ENCODE measurements around the gene ZNF222. TPM values are rescaled to one million over a fixed set of nuclear protein-coding genes. Genes with fewer than 3 reads are reported as not detected.

ZNF222 gene
- total RNA-seq, 4 donors from 2014 or later, result 3.3 to 7.0 (median 5.0) TPM

GRCh38 chr19:44061038-44061437, 35.9 kb downstream of the ZNF222 start:
- Histone ChIP-seq H3K27ac (no peak overlapping the region), H3K4me3 (replicated peaks in 1 of 3) (no peak overlapping the region), H3K4me1 (no peaks in the 10 kb centered on the region), H3K36me3 (peaks cover 45 to 46% of the 10 kb centered on the region in 2 donors), H3K9me3 (no peaks in the 10 kb centered on the region), H3K27me3 (no peaks in the 10 kb centered on the region)
- WGBS, 2 donors, result 96 to 100% methylated on average over 1 of the region's 1 CpG
- intact Hi-C loops (cut with DNase I), result no loop called here
- no peak for DNase-seq
- no peak for TF ChIP-seq POLR2A (IDR thresholded peaks at IDR 0.05)

- H3K36me3 ChIP-seq, result peaks cover 43 to 45% of the 10 kb centered on the region in 2 donors
- H3K9me3 ChIP-seq, result no peaks in the 10 kb centered on the region
- H3K4me3 ChIP-seq (replicated peaks in 1 of 3), result no peak overlapping the region
- DNase-seq, result no peak
- 62 to 65% methylated on average over 3 of the region's 3 CpGs for WGBS, 2 donors
- no peaks in the 10 kb centered on the region for H3K27me3 ChIP-seq
- H3K27ac ChIP-seq, result no peak overlapping the region
- intact Hi-C loops (cut with DNase I), result no loop called here
- TF ChIP-seq POLR2A (IDR thresholded peaks at IDR 0.05), result no peak
- no peak for TF ChIP-seq CTCF (IDR thresholded peaks at IDR 0.05)
- no peaks in the 10 kb centered on the region for H3K4me1 ChIP-seq
Measured at GRCh38 chr19:44066305-44066704, 41.1 kb downstream of the ZNF222 start.

DNA sequence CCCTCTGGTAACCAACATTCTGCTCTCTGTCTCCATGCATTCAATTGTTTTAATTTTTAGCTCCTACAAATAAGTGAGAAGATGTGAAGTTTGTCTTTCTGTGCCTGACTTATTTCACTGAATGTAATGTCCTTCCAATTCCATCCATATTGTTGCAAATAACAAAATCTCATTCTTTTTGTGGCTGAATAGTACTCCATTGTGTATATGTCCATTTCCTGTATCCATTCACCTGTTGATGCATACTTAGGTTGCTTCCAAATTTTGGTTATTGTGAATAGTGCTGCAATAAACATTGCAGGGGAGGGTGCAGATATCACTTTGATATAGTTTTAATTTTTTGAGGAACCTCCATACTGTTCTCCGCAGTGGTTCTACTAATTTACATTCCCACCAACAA, 44.2 kb downstream of the ZNF222 start:
- intact Hi-C loops (cut with DNase I), result no loop called here
- peaks cover 8 to 9% of the 10 kb centered on the region in 2 donors for H3K4me1 ChIP-seq
- no peak for TF ChIP-seq CTCF (IDR thresholded peaks at IDR 0.05)
- H3K27me3 ChIP-seq, result no peaks in the 10 kb centered on the region
- no peak overlapping the region for H3K27ac ChIP-seq
- DNase-seq, result no peak
- H3K4me3 ChIP-seq (replicated peaks in 1 of 3), result no peak overlapping the region
- H3K36me3 ChIP-seq, result peaks cover 18 to 26% of the 10 kb centered on the region in 2 donors
- H3K9me3 ChIP-seq, result no peaks in the 10 kb centered on the region
- WGBS, 2 donors, result 95 to 97% methylated on average over 1 of the region's 1 CpG

DNA sequence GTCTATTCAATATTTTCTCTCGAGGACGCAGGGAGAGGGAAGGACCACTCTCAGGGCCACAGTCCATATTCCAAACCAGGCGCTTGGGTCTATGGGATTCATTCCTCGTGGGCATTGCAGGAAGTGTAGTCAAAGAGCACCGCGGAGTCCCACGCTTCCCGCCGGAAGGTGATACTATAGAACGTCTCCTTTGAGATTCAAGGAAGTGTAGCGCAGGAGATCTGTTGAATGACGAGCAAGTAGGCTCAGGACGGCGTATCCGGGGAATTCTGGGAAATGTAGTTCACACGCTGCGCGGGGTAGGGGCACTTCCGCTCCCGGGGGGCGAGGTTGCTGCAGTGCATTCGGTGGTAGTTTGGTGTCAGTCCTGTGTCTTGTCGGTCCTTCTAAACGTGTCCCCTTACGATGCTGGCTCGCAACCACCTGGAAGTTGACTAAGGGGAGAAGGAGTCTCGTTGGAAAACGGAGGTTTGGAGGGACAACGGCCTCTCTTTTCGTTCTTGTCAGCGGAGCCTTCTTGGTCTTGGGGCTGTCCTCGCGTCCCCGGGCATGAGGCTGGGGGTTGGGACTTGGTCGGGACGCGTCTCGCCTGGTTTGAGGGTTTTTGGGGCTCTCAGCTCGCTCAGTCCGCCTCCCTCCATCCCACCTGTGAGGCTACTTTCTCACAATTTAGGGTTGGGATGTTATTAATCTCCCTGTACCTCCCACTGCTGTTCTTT, 46.8 kb downstream of the ZNF222 start, which contains the start of gene ZNF284:
ZNF284 (plus strand) TSS at position 336 of the 719 bp plus-strand sequence. CDS start 4,231 bp downstream, outside the sequence.
- peak; percentile 82 for DNase-seq
- Histone ChIP-seq H3K4me3 (replicated peaks in 1 of 3) (peak within 1 kb of the TSS; percentile 37 to 49 (median 42)), H3K4me1 (peaks cover 8 to 9% of the 10 kb centered on the region in 2 donors), H3K27me3 (no peaks in the 10 kb centered on the region), H3K27ac (no peak within 1 kb of the TSS), H3K36me3 (peaks cover 1 to 3% of the 10 kb centered on the region in 2 donors), H3K9me3 (no peaks in the 10 kb centered on the region)
- intact Hi-C loops (cut with DNase I), result no loop called here
- TF ChIP-seq CTCF (IDR thresholded peaks at IDR 0.05) (no peak), POLR2A (IDR thresholded peaks at IDR 0.05) (no peak)
- 0 to 1% methylated on average over 32 to 40 of the region's 40 CpGs for WGBS, 2 donors

GRCh38 chr19:44072543-44073401, 47.6 kb downstream of the ZNF222 start:
- H3K4me1 ChIP-seq, result peaks cover 8 to 9% of the 10 kb centered on the region in 2 donors

More at GRCh38 chr19:44072543-44073401, 47.6 kb downstream of the ZNF222 start:
- Histone ChIP-seq H3K27me3 (no peaks in the 10 kb centered on the region), H3K4me3 (replicated peaks in 1 of 3) (peak overlapping the region; percentile 37 to 49 (median 42)), H3K27ac (no peak overlapping the region), H3K36me3 (peaks cover 0 to 2% of the 10 kb centered on the region in 2 donors), H3K9me3 (no peaks in the 10 kb centered on the region)
- DNase-seq, result no peak
- 20 to 24% methylated on average over 18 of the region's 18 CpGs for WGBS, 2 donors
- TF ChIP-seq CTCF (IDR thresholded peaks at IDR 0.05), result no peak
- no peak for TF ChIP-seq POLR2A (IDR thresholded peaks at IDR 0.05)
- intact Hi-C loops (cut with DNase I), result no loop called here
